ENCODE measurements around the gene MAP2K1. TPM values are rescaled to one million over a fixed set of nuclear protein-coding genes. Genes with fewer than 3 reads are reported as not detected.

The MAP2K1 gene
- total and polyA plus RNA-seq, 9 of the 15 experiments (the other 6 are each of a cell fraction or from before 2014, with no cell fraction given), result 7.5 to 58.3 (median 30.0) TPM

- TF ChIP-seq ZBTB34 (CRISPR knock-in tag; IDR thresholded peaks at IDR 0.05) (peak; percentile 30; the same call in 1 of the 2 replicates), PHB (CRISPR knock-in tag; IDR thresholded peaks at IDR 0.05) (no peak), RBBP5 (IDR thresholded peaks at IDR 0.05; ENCODE audit: borderline replicate concordance, insufficient read depth, low read length, poor library complexity, severe bottlenecking) (no peak), POLR3G (IDR thresholded peaks at IDR 0.05; ENCODE audit: extremely low read depth, insufficient read length, insufficient replicate concordance) (no peak), TBP (optimal IDR thresholded peaks at IDR 0.05; ENCODE audit: low read depth, low read length) (no peak), NR0B1 (IDR thresholded peaks at IDR 0.05; ENCODE audit: partially characterized antibody) (no peak), FOXA1 (IDR thresholded peaks at IDR 0.05; ENCODE audit: borderline replicate concordance) (no peak)
Observed at GRCh38 chr15:66364944-66365528, 21.7 kb upstream of the MAP2K1 start (continued).
